ENCODE measurements around the gene SLC66A3.

GRCh38 chr2:11180653-11181052 lies 25.4 kb downstream of the SLC66A3 start:
- no peak for TF ChIP-seq CTCF (conservative IDR thresholded peaks at IDR 0.05; ENCODE audit: low read depth, low read length)
- no peak for TF ChIP-seq EZH2 (IDR thresholded peaks at IDR 0.05; ENCODE audit: low read length, unreplicated experiment)
- no peak for TF ChIP-seq EZH2phosphoT487 (IDR thresholded peaks at IDR 0.05; ENCODE audit: borderline replicate concordance, low read length)
